ENCODE data around the gene PAX4.

PAX4 gene

DNA sequence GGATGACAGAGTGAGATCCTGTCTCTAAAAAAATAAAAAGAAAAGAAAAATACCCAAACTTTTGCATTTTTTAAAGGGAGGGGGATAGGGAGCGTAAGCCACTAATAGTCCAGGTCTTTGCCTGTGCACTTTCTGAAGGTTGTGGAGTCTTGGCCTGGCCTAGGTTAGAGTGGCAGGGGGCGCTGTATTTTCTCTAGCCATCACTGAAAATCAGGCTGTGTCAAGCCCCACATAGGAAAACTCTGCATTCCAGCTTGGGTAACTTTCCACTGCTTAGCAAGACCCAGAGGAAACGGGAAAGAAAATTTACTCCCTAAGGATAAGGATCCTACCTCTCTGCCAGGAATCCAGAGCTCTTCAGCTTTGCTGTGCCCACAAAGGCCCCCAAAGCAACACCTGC, 10.5 kb upstream of the PAX4 start:
- DNase-seq (ENCODE audit: low spot score), result no peak
- TF ChIP-seq, protein P1, sequence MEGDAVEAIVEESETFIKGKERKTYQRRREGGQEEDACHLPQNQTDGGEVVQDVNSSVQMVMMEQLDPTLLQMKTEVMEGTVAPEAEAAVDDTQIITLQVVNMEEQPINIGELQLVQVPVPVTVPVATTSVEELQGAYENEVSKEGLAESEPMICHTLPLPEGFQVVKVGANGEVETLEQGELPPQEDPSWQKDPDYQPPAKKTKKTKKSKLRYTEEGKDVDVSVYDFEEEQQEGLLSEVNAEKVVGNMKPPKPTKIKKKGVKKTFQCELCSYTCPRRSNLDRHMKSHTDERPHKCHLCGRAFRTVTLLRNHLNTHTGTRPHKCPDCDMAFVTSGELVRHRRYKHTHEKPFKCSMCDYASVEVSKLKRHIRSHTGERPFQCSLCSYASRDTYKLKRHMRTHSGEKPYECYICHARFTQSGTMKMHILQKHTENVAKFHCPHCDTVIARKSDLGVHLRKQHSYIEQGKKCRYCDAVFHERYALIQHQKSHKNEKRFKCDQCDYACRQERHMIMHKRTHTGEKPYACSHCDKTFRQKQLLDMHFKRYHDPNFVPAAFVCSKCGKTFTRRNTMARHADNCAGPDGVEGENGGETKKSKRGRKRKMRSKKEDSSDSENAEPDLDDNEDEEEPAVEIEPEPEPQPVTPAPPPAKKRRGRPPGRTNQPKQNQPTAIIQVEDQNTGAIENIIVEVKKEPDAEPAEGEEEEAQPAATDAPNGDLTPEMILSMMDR (IDR thresholded peaks at IDR 0.05), result no peak

DNA sequence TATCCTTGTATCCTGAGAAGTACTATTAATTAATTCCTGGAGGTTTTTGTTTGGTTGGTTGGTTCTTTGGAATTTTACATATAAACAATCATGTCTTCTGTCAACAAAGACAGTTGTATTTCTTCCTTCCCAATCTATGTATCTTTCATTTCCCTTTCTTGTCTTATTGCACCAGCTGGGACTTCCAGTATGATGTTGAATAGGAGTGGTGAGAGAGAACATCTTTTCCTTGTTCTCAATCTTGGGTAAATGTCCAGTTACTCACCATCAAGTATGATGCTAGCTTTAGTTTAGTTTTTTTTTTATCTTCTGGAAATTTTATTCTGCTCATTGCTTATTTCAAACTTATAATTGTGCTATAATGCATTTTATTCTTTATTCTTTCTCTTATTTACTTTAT, 7.4 kb upstream of the PAX4 start:
- TF ChIP-seq, protein P1 (IDR thresholded peaks at IDR 0.05), result no peak
- H3K4me3 ChIP-seq, result no peak overlapping the region
- DNase-seq (ENCODE audit: low spot score), result no peak
- H3K27ac ChIP-seq, result no peak overlapping the region

More for the DNA sequence above, 10.5 kb upstream of the PAX4 start:
- Histone ChIP-seq H3K4me3 (no peak overlapping the region), H3K27ac (no peak overlapping the region)

DNA sequence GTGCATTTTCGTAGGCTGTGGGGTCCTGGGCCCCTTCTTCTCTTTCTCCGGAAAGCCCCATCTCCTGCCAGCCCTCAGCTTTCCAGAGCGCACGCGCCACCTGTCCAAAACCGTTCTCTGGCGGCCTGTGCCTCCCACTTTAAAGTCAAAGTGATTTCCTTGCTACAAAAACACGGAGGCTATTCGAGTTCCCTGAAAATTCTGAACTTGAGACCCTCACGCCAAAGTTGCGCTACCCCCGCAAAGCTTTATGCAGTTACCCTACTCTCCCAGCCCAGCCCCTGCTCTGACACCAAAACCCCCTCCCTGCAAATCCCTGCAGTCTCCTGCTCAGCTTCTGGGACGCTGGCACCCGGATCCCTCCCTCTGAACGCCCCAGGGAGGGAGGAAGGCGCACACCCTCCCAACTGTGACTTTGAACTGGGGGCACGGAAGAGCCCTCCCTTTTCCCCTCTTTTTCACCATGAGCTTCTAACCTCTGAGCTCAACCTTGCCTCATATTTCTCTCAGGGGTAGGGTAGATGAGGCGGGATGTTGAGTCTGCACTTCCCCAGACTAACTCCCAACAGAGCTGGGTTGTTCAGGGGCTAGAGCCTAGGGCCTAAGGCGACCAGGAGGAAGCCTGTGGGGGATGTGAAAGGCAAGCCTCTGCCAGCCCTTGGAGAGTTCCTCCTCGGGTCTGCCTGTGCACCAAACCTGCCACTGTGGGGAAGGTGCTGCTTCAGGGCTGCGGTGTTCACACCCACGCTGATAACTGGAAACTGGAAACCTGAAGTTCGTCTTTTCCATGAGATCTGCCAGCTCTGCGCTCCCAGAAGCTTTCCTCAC, 2.7 kb upstream of the PAX4 start:
- DNase-seq (ENCODE audit: low spot score), result no peak
- H3K4me3 ChIP-seq, result no peak overlapping the region
- no peak overlapping the region for H3K27ac ChIP-seq
- TF ChIP-seq, protein P1 (IDR thresholded peaks at IDR 0.05), result no peak

DNA sequence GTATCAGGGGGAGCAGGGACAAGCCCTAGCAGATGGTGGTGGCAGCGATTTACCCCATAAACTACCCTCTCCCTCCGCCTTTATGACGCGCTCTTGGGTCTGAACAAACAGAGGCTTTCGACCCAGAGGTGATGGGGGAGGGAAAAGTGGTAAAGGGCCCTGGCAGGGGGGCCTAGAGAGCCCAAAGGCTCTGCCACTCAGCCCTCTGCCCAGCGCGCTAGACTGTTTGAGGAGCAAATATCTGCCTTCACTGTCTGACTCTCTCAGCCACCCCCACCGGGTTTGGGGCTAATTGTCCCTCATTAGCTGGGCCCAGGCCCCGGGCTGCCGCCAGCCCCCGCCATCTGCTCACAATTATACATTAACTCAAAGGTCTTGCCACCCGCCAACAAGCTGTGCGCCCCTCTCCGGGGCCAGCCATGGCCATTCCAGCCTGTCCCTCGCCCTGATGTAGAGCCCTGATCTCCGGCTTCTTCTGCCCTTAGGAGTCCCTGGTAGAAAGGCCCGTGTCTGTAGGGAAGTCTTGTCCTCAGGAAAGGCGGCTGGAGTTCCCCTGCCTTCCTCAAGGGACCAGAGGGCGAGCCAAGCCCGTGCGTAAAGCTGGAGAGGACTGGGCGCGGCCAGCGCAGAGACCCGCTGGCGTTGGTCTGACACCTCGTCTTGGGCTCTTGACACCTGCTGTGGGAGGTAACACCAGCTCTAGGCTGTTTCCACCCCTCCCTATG, 1.9 kb upstream of the PAX4 start:
- no peak overlapping the region for H3K27ac ChIP-seq
- TF ChIP-seq, protein P1 (IDR thresholded peaks at IDR 0.05), result no peak
- H3K4me3 ChIP-seq, result no peak overlapping the region
- no peak for DNase-seq (ENCODE audit: low spot score)

DNA sequence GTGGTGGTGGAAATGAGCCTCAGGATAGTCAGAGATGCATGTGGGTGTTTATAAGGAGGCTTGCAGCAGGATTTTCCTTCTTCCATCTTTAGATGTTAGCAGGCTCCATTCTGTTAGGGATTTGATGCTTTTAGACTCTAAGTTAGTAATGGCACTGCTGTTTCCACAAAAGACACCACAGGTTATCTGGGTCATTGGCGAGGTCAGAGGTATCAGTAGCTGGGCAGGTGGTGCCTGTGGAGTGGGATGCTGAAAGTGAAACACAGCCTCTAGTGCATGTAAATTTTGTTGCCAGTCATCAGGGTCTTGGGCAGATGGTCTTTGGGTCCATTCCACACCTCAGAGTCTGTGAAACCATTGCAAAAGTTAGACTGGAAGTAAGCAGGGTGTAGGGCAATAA, 833 bp upstream of the PAX4 start:
- TF ChIP-seq, protein P1 (IDR thresholded peaks at IDR 0.05), result no peak
- no peak for DNase-seq (ENCODE audit: low spot score)
- Histone ChIP-seq H3K4me3 (no peak overlapping the region), H3K27ac (no peak overlapping the region)

DNA sequence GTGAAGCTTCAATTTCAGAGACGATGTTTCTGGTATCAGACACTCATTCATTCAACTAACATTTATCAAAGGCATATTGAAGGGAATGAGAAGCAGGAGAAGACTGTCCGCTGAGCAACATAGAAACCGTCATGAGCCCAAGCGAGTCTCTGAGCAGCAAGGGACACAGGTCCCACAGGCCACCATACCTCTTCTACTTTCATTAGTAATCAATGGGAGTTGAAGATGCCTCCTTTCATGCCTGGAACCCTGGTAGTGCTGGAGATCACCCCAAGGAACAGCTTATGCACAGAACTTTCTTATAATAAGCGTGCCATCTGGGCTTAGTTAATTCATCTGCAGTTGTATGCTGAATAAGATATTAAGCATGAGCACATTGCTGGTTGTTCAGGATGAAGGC, 1.2 kb downstream of the PAX4 start:
- TF ChIP-seq, protein P1 (IDR thresholded peaks at IDR 0.05), result no peak
- Histone ChIP-seq H3K4me3 (no peak overlapping the region), H3K27ac (no peak overlapping the region)
- no peak for DNase-seq (ENCODE audit: low spot score)
